ENCODE results near the gene HOXB1.
"Not testable (repeated sequence)": the region's sequence is repeated elsewhere in the genome, so short reads cannot be mapped to it uniquely, and the experiment has no call there.

The HOXB1 gene

GRCh38 chr17:48523010-48523409 is 7.8 kb downstream of the HOXB1 start:
- no peak for DNase-seq (ENCODE audit: low read depth in 2 of 2, low spot score in 1 of 2)

- DNase-seq (ENCODE audit: low read depth in 2 of 2, low spot score in 1 of 2), result no peak
Measured at GRCh38 chr17:48522031-48522653, 8.7 kb downstream of the HOXB1 start.

GRCh38 chr17:48520631-48521079 is 10.2 kb downstream of the HOXB1 start:
- no peak for DNase-seq (ENCODE audit: low read depth in 2 of 2, low spot score in 1 of 2)

DNA sequence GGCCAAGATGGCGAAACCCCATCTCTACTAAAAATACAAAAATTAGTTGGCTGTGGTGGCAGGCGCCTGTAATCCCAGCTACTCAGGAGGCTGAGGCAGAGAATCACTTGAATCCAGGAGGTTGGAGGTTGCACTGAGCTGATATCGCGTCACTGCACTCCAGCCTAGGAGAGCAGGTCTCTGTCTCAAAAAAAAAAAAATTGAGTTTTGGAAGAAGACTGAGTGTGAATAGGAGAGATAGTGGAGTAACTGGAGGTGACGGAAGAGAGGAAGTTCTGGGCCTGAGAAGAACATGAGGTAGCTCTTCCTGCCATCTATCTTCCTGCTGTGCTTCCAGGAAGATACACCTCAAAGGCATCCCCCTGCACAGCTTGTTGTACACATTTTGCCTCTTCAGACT is 11.4 kb downstream of the HOXB1 start:
- no peak for DNase-seq (ENCODE audit: low read depth in 2 of 2, low spot score in 1 of 2)

DNA sequence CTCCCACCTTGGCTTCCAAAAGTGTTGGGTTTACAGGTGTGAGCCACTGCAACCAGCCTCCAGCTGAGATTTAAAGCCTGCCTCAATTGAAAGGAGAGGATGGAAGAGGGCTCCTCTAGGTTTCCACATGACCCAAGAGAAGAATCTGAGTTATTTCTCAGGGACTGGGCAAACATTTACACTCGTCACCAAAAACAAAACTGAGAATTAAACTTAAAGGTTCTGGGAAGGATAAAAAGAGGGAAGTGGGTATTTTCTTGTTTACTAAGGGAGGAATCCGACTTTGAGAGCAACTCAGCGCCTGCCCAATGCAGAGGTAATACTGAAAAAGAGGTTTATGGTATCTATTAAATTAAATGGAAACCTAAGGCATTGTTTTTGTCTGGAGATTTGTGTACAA is 13.3 kb downstream of the HOXB1 start:
- no peak for DNase-seq (ENCODE audit: low read depth in 2 of 2, low spot score in 1 of 2)

GRCh38 chr17:48515925-48516900 is 14.6 kb downstream of the HOXB1 start:
- DNase-seq (ENCODE audit: low read depth in 2 of 2, low spot score in 1 of 2), result no peak

DNA sequence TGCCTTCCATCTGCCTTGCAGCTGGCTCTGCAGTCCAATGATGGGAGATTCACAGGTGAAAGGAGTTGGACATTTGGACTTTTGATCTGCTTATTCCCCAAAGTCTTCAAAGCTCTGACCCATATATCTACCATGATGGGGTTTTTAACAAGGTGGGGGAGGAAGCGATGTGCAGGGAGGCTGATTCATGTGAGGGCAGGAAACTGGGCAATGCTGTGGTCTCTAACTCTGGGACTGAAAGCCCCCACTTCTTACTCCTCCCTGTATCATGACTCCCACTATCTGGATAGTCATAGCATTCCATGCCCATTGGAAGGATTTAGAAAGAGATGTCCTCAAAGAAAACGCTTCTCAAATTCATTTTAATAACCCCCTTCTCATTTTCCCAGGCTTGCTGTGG is 16.3 kb downstream of the HOXB1 start:
- DNase-seq (ENCODE audit: low read depth in 2 of 2, low spot score in 1 of 2), result no peak

- no peak for DNase-seq (ENCODE audit: low read depth in 2 of 2, low spot score in 1 of 2)
Measured at GRCh38 chr17:48513666-48514455, 16.9 kb downstream of the HOXB1 start.

- DNase-seq (ENCODE audit: low read depth in 2 of 2, low spot score in 1 of 2), result no peak
Measured at GRCh38 chr17:48513097-48513496, 17.7 kb downstream of the HOXB1 start.

DNA sequence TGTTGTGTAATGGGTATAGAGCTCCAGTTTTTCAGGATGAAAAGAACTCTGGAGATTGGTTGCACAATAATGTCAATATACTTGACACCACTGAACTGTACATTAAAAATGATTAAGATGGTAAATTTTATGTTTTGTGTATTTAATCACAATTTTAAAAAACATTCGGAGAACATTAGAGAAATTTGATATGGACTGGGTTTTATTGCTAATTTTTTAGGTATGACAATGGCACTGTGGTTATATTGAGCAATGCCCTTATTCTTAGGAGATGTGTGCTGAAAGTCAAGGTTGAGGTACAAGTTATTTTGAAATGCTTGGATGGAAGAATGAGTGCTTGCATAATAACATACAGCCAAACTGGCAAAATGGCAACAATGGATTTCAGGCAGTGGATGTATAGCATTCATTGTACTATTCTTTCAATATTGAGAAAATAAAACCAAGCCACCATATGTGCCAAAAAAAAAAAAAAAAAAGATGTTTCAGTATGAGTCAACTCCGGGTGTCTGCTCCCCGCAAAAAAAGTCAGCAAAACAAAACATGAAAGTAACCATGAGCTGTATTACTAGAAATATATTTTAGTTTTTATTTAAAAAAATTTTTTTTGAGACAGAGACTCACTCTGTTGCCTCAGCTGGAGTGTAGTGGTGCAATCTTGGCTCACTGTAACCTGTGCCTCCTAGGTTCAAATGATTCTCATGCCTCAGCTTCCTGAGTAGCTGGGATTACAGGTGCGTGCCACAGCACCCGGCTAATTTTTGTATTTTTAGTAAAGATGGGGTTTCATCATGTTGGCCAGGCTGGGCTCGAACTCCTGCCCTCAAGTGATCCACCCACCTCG is 19.8 kb downstream of the HOXB1 start:
- no peak for DNase-seq (ENCODE audit: low read depth in 2 of 2, low spot score in 1 of 2)

DNA sequence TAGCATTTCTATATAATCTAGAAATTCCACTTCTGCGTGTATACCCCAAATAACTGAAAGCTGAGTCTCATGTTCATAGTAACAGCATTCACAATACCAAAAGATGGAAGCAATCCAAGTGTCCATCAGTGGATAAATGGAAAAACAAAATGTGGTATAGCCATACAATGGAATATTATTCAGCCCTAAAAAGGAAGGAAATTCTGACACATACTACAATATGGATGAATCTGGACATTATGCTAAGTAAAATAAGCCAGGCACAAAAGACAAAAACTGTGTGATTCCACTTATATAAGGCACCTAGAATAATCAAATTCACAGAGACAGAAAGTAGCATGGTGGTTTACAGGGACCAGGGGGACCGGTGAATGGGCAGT is 20.4 kb downstream of the HOXB1 start:
- no peak for DNase-seq (ENCODE audit: low read depth in 2 of 2, low spot score in 1 of 2)

DNA sequence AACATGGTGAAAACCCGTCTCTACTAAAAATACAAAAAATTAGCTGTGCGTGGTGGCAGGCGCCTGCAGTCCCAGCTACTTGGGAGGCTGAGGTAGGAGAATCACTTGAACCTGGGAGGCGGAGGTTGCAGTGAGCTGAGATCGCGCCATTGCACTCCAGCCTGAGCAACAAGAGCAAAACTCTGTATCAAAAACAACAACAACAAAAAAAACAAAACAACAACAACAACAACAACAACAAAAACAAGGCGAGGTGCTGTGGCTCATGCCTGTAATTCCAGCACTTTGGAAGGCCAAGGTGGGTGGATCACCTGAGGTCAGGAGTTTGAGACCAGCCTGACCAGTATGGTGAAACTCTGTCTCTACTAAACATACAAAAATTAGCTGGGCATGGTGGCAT is 21.1 kb downstream of the HOXB1 start:
- DNase-seq (ENCODE audit: low read depth in 2 of 2, low spot score in 1 of 2), result not testable (repeated sequence)

GRCh38 chr17:48506246-48506645 is 24.6 kb downstream of the HOXB1 start:
- DNase-seq (ENCODE audit: low read depth in 2 of 2, low spot score in 1 of 2), result no peak

DNA sequence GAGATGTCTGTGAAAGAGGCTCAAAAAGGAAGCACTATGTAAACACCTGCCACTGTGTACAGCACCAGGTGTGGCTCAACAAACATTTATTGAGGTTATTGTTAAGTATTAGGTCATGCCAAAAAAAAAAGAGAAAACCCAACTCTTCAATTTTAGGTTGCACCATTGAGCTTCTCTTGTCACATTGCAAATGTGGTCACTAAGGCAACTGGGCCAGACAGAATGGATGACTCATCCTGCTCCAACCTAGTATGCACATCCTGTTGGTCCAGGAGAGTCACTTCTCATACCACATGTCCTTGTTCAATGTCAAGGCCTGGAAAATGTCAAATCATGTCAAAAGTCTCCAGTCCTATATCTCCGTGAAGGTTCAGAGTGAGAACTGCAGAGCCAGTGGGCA is 25.0 kb downstream of the HOXB1 start:
- peak in 1 of 2 donors; percentile 21 for DNase-seq (ENCODE audit: low read depth in 2 of 2, low spot score in 1 of 2)

GRCh38 chr17:48504953-48505352 is 25.9 kb downstream of the HOXB1 start:
- no peak for DNase-seq (ENCODE audit: low read depth in 2 of 2, low spot score in 1 of 2)

GRCh38 chr17:48503747-48504146 is 27.1 kb downstream of the HOXB1 start:
- no peak for DNase-seq (ENCODE audit: low read depth in 2 of 2, low spot score in 1 of 2)

- DNase-seq (ENCODE audit: low read depth in 2 of 2, low spot score in 1 of 2), result no peak
Measured at GRCh38 chr17:48502901-48503300, 27.9 kb downstream of the HOXB1 start.

DNA sequence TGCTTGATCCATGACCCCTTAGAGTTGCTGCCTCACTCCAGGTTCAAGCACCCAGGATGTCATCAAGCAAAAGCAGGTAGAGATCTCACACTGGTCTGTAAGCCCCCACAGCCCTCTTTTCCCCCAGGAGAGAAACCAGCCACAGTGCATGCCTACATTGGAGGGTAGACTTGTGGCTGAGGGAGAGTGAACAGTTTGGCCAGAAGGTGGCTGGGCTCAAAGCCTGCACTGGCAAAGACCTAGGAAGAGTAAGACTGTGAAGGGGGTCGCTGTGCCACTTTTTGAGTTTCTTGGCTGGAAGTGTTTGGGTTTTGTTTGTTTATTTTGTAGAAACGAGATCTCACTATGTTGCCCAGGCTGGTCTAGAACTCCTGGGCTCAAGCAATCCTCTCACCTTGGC is 28.5 kb downstream of the HOXB1 start:
- DNase-seq (ENCODE audit: low read depth in 2 of 2, low spot score in 1 of 2), result no peak

GRCh38 chr17:48500435-48501426 is 30.1 kb downstream of the HOXB1 start:
- no peak for DNase-seq (ENCODE audit: low read depth in 2 of 2, low spot score in 1 of 2)

All from stimulated activated CD8-positive, alpha-beta memory T cell treated with anti-CD3 and anti-CD28 coated beads, Interleukin-4, amount 100 ng/mL, for 4 hours (primary cell).